GM21717 (cell line): ENCODE results near the gene PTGES3L.
A peak's percentile ranks its signal among the peaks of the same experiment; 100 is the strongest.

Source experiments
- ATAC-seq: cut with Tn5 transposase; IDR thresholded peaks from one replicate; pipeline ENCODE4 v1.9.1; 2021; ENCODE audit warnings: mild to moderate bottlenecking, moderate library complexity; ENCODE audit not compliant: unreplicated experiment

PTGES3L gene

GRCh38 chr17:42979511-42980273 lies at the start of gene PTGES3L:
Gene PTGES3L, minus strand, starts transcription at chr17:42980080. Its CDS starts 27 bp downstream, at chr17:42980053.
- peak; percentile 35 for ATAC-seq

GRCh38 chr17:43028221-43028861 lies 48.5 kb upstream of the PTGES3L start:
- no peak for ATAC-seq

DNA sequence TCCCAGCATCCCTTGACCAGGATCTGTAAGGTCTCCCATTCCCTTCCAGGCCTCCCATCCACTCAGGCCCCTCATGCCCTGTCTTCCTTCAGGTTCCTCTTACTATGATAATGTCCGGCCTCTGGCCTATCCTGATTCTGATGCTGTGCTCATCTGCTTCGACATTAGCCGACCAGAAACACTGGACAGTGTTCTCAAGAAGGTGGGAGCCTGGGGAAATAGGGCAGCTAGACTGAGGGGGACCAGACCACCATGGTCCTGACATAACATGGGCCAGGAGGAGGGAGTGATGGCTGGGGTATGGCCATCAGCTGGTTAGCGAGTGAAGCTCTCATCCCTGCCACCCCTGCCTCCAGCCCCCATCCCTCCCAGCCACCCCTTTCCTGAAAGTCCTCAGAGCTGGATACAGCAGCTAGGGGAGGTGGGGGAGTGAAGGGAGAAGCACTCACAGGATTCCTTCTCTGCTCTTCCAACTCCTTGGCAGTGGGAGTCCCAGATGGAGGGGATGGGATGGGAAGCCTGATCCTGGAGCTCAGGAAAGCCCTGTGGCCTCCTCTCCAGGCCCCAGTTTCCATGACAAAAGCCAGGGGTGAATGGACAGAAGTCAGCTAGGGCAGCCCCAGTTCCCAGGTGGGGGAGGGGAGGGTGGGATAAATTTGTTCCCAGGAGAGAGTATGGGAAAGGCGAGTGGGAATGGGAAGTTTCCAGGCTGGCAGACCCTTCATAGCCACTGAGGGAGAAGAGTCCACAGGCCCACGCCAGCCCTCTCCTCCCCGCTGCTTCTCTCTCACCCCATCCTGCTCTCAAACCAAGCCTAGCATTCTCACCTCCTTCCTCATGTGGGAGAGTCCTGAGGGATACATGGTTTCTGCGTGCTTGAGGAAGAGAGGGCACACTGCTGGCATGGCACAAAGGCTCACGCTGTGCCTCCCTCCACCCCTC lies 47.5 kb upstream of the PTGES3L start:
- no peak for ATAC-seq

GRCh38 chr17:43026595-43026994 lies 46.7 kb upstream of the PTGES3L start:
- ATAC-seq: no peak

DNA sequence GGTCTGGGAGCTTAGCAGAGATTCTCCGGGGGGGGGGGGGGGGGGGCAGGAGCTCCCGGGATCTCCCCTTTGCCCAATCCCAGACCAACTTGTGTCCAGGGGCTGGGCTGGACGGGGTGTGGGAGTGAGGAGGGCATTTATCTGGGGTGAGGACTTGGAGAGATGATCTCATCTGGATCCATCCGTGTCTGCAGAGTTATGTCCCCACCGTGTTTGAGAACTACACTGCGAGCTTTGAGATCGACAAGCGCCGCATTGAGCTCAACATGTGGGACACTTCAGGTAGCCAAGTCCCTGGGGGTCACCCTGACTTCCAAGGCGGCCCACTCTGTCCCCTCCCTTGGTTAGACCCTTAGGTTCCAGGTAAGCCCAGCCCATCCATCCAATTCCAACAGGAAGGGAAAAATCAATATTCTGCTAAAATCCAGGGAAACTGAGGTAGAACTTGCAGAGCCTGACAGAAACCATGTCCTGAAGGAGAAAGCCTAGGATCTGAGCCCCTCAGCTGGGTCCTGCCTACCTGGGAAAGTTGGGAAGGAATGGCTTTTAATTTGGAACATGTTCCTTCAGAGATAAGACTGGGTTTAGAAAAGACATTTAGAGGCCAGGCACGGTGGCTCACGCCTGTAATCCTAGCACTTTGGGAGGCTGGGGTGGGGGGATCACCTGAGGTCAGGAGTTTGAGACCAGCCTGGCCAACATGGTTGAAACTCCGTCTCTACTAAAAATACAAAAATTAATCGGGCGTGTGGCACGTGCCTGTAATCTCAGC lies 46.1 kb upstream of the PTGES3L start:
- no peak for ATAC-seq

DNA sequence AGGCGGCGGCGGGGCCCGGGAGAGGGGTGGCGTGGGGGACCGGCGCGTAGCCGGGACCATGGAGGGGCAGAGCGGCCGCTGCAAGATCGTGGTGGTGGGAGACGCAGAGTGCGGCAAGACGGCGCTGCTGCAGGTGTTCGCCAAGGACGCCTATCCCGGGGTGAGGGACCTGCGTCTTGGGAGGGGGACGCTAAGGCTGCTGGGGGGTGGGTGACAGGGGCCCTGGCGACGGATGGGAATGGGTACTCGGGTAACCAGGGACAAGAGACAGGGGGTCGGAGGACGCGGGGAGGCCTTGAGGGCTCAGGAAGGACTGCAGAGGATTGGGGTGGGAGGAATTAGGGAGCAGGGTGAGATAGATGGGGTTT lies 45.4 kb upstream of the PTGES3L start:
- ATAC-seq: no peak

DNA sequence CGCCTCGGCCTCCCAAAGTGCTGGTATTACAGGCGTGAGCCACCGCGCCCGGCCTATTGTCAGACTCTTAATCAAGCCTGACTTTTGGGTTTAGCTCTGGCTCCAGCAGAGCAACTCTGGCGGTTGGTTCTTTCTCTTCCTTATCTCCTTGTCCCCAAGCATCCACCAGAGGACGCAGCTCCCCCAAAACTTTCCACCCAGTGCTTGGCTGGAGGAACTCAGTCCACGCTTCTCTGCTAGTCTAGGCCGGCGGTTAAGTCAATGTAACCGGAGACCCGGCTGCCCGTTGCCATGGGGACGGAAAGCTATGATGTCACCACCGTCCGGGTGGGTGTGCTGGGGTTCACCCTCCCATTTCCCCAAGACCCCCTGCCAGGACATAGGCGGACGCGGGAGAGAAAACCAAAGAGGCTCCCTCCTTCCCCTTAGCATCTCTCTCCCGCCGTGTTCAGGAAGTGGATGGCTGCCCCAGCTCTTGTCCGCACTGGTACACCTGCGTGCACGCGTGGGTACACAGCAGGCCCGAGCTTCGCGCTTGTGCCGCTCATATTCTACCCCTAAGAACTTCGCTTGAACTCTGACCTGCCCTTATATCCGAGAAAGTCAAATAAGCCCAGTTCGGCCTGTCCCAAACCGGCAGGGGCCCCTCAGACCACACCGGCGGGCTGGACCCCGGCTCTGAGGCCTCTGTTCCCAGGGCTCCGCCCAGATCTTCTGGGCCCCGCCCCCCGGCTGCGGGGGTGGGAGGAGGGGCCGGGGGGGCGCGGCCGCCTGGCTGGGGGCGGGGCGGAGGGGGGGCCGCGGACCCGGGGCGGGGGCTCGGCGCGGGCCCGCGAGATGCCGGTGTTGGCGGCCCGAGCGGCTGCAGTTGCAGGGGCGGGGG lies 44.8 kb upstream of the PTGES3L start, which contains the start of gene RND2:
RND2 (plus strand) TSS at position 825 of the 883 bp plus-strand sequence. CDS start 117 bp downstream, outside the sequence.
- ATAC-seq: no peak

DNA sequence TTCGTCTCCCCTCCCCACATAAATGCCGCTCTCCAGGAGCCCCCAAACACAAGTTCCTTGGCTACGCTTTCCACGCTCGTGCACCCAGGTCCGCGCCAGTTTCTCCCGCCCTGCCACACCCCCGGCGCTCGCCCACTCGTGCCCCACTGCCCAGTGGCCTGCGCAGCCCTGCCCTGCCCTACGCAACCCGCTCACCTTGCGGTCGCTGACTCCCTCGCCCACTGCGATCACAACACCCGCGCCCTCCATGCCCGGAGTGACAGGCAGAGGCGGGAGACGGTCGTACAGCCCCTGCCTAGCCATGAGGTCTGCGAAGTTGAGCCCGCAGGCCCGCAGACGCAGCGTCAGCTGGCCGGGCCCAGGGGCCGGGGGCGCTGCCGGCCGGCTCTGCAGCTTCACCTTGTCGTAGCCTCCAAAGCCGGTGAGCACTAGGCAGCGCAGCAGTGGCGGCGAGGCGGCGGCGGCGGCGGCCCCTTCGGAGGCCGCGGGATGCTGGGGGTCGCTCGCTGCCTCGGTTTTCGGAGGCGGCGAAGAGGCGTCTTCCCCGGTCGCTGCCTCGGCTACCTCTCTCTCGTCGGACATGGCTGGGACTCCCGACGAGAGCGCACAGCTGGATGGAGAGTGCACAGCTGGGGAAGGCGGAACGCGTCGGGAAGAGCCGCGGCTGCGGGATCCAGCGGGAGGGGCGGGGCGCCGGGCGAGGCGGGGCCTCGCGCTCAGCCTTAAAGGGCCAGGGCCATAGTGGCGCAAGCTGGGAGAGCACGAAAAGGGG lies 42.0 kb upstream of the PTGES3L start, which contains the start of gene VAT1:
VAT1 (minus strand) TSS at position 645 of the 772 bp plus-strand sequence; CDS start at position 582, 63 bp downstream.
- no peak for ATAC-seq

GRCh38 chr17:43020789-43021740 lies 41.2 kb upstream of the PTGES3L start:
- ATAC-seq: no peak

- ATAC-seq: no peak
Observed at GRCh38 chr17:43020030-43020621, 40.2 kb upstream of the PTGES3L start.

DNA sequence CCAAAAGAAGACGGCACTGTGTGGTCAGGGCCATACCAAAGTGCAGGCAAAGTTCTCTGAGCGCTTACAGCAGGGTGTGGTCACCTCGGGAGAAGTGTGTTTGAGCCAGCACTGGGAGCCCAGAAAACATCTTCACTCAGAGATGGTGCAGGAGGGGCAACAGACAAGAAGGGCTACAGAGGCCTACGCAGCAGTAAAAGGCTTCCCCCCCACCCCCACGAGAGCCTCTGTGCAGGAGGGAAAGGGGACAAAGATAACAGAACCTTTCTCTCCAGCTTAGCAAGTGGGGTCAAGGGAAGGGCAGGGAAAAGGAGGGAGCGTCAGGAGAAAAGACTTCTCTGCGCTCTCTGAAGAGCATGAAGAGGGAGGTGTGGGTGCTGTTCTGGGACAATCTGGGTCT lies 39.5 kb upstream of the PTGES3L start:
- ATAC-seq: no peak

DNA sequence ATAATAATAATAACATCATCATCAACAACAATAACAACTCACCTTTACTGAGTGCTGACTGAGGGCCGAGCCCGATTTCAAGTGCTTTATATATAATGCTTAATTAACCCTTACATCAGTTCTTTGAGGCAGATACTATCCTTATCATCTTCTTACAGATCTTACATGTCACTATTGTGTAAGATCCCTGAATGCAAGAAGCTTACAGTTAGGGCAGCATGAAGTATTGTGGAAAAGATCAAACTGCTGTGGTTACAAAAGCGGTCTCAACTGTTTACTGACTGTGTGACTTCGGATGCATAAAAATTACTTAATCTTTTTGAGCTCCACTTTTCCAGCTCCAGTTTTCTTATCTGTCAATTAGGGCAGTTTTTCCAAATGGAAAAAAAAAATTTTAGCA lies 39.1 kb upstream of the PTGES3L start:
- no peak for ATAC-seq

DNA sequence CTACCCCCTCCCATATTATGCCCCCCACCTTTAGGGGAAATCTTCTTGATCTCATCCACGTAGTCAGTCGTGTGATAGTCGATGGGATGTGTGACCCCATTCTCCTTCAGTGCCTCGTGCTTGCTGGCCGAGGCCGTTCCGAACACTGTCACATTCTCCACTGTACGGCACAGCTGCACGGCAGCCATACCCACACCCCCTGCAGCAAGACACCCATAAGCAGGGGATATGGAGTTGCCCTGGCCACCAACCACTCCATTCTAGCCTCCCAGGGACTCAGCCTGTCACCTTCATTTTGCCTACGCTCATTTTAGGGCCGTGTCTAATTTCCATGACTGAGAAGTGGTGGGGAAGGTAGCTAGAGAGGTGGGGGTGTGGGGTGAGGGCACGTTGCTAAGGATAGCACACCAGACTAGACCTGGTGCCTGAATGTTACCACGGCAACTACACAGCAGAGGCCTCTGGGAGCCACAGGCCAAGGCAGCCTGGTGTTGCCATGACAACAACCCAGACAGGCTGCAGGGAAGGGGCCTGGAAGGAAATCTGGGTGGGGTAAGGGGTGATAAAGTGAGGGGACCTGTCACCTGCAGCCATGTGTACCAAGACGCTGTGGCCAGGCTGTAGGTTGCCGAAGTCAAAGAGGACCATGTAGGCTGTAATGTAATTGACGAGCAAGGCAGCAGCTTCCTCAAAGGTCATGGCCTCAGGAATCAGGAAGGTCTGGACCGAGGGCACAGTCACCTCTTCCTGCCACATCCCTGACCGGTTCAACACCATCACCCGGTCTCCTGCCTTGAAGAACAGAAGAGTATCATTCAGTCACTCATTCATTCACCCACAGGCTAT lies 38.4 kb upstream of the PTGES3L start:
- ATAC-seq: no peak

DNA sequence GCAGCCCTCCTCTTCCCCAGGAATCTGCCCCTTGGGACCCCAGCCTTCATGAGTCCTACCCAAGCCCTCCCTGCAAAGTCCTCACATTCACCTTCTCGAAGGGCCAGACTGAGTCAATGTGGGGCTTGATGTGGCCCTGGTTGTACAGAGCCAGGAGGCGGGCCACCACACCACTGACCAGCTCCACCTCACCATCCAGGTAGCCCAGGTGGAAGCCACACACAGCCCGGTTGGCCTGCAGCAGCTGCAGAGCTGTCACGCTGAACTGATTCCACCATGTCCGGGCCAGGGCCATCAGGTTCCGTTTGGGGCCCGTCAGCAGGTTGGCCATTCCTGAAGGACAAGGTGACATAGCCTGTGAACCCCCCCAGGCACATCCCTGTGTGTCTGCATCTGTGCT lies 36.3 kb upstream of the PTGES3L start:
- no peak for ATAC-seq

DNA sequence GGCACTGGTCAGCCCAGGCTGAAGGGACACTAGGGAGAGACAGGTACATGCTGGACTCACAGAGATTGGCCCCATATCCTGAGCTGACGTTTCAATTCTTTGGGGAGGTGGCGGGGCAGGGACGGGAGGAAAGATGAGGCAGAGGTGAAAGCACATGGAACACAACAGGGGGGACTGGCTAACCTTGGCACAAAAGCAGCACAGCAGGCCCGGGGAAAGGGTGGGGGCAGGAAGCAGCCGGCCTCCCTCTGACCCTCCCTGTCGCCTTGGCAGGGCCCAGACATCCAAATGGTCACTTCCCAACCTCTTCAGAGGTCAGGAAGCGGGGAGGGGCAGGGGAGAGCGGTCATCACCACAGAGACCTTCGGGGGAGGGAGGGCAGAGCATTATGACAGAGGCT lies 35.7 kb upstream of the PTGES3L start:
- no peak for ATAC-seq
